Kidney tubule cell (primary cell): ENCODE measurements around the gene BEX4.
"Not testable (repeated sequence)": the region's sequence is repeated elsewhere in the genome, so short reads cannot be mapped to it uniquely, and the experiment has no call there.

ENCODE experiments used
- DNase-seq: peaks from one replicate; pipeline ENCODE4 v3.0.0-alpha.2; 2018; ENCODE audit warnings: low spot score

Gene BEX4

GRCh38 chrX:103214870-103215424 lies at the start of gene BEX4:
TSS of gene BEX4 (plus strand) at chrX:103215108. CDS start at chrX:103216154, 1,046 bp downstream.
- DNase-seq: peak; percentile 79

GRCh38 chrX:103170216-103170615 lies 44.7 kb upstream of the BEX4 start:
- DNase-seq: peak; percentile 66

- no peak for DNase-seq
These were observed 43.6 kb upstream of the BEX4 start for GRCh38 chrX:103171353-103171752.

GRCh38 chrX:103175256-103175655 lies 39.7 kb upstream of the BEX4 start:
- DNase-seq: not testable (repeated sequence)

GRCh38 chrX:103175944-103176753 lies 38.8 kb upstream of the BEX4 start:
- peak; percentile 62 for DNase-seq

GRCh38 chrX:103177556-103177955 lies 37.4 kb upstream of the BEX4 start:
- DNase-seq: no peak

GRCh38 chrX:103183912-103184311 lies 31.0 kb upstream of the BEX4 start:
- no peak for DNase-seq

- peak; percentile 28 for DNase-seq
These were observed 26.9 kb upstream of the BEX4 start for GRCh38 chrX:103187953-103188475.

GRCh38 chrX:103197721-103198306 lies 17.1 kb upstream of the BEX4 start:
- DNase-seq: peak; percentile 62

GRCh38 chrX:103198668-103199067 lies 16.2 kb upstream of the BEX4 start:
- DNase-seq: not testable (repeated sequence)

GRCh38 chrX:103201041-103201440 lies 13.9 kb upstream of the BEX4 start:
- no peak for DNase-seq

- no peak for DNase-seq
These were observed 4.9 kb upstream of the BEX4 start for GRCh38 chrX:103210056-103210455.

GRCh38 chrX:103211012-103211715 lies 3.7 kb upstream of the BEX4 start:
- DNase-seq: peak; percentile 33

- no peak for DNase-seq
These were observed 2.0 kb upstream of the BEX4 start for GRCh38 chrX:103212749-103213457.

- peak; percentile 21 for DNase-seq
These were observed 600 bp downstream of the BEX4 start for GRCh38 chrX:103215425-103215991.

- no peak for DNase-seq
These were observed 5.8 kb downstream of the BEX4 start for GRCh38 chrX:103220511-103221323.

- not testable (repeated sequence) for DNase-seq
These were observed 11.0 kb downstream of the BEX4 start for GRCh38 chrX:103225918-103226317.

- no peak for DNase-seq
These were observed 18.4 kb downstream of the BEX4 start for GRCh38 chrX:103233263-103233662.

- DNase-seq: no peak
These were observed 20.0 kb downstream of the BEX4 start for GRCh38 chrX:103234869-103235268.

- DNase-seq: not testable (repeated sequence)
These were observed 20.7 kb downstream of the BEX4 start for GRCh38 chrX:103235608-103236007.
